ENCODE measurements around the gene SLC22A5. TPM values are rescaled to one million over a fixed set of nuclear protein-coding genes. Genes with fewer than 3 reads are reported as not detected.
A peak's percentile ranks its signal among the peaks of the same experiment; 100 is the strongest.

The SLC22A5 gene
- total RNA-seq, 3 donors from 2014 or later: 6.6 to 31.5 (median 23.3) TPM

GRCh38 chr5:132389585-132390286, 20.2 kb downstream of the SLC22A5 start:
- H3K4me1 ChIP-seq: peaks cover 21 to 42% of the 10 kb centered on the region in 2 donors
- intact Hi-C loops (cut with DNase I; ENCODE audit: low total_unique reads): loop anchor here (5.0 kb wide), 1 partner anchor 108 kb away; no protein-coding TSS in a partner anchor

GRCh38 chr5:132391247-132391646, 21.7 kb downstream of the SLC22A5 start:
- Histone ChIP-seq H3K27me3 (no peaks in the 10 kb centered on the region), H3K36me3 (no peaks in the 10 kb centered on the region), H3K4me1 (peaks cover 21 to 32% of the 10 kb centered on the region in 2 donors), H3K9me3 (no peaks in the 10 kb centered on the region), H3K4me3 (no peak overlapping the region), H3K27ac (no peak overlapping the region)
- TF ChIP-seq POLR2AphosphoS5 (IDR thresholded peaks at IDR 0.05) (no peak), POLR2A (IDR thresholded peaks at IDR 0.05) (no peak), CTCF (IDR thresholded peaks at IDR 0.05) (no peak)
- intact Hi-C loops (cut with DNase I; ENCODE audit: low total_unique reads): no loop called here
- DNase-seq (ENCODE audit: low spot score in 2 of 2): no peak

More at GRCh38 chr5:132389585-132390286, 20.2 kb downstream of the SLC22A5 start:
- Histone ChIP-seq H3K36me3 (no peaks in the 10 kb centered on the region), H3K27me3 (no peaks in the 10 kb centered on the region), H3K4me3 (no peak overlapping the region), H3K27ac (peak overlapping the region; percentile 96 to 97), H3K9me3 (no peaks in the 10 kb centered on the region)
- no peak for TF ChIP-seq POLR2A (IDR thresholded peaks at IDR 0.05)
- TF ChIP-seq POLR2AphosphoS5 (IDR thresholded peaks at IDR 0.05): peak; percentile 59 to 74 (median 60)
- peak; percentile 82 to 92 for DNase-seq (ENCODE audit: low spot score in 2 of 2)

GRCh38 chr5:132391870-132392269, 22.4 kb downstream of the SLC22A5 start:
- TF ChIP-seq POLR2A (IDR thresholded peaks at IDR 0.05) (no peak), POLR2AphosphoS5 (IDR thresholded peaks at IDR 0.05) (no peak), CTCF (IDR thresholded peaks at IDR 0.05) (no peak)
- peaks cover 19 to 26% of the 10 kb centered on the region in 2 donors for H3K4me1 ChIP-seq
- no peak for DNase-seq (ENCODE audit: low spot score in 2 of 2)
- intact Hi-C loops (cut with DNase I; ENCODE audit: low total_unique reads): no loop called here
- H3K36me3 ChIP-seq: no peaks in the 10 kb centered on the region
- H3K4me3 ChIP-seq: no peak overlapping the region
- H3K9me3 ChIP-seq: no peaks in the 10 kb centered on the region
- no peak overlapping the region for H3K27ac ChIP-seq
- no peaks in the 10 kb centered on the region for H3K27me3 ChIP-seq

- no peak for DNase-seq (ENCODE audit: low spot score in 2 of 2)
- Histone ChIP-seq H3K4me3 (no peak overlapping the region), H3K27ac (no peak overlapping the region), H3K9me3 (no peaks in the 10 kb centered on the region), H3K36me3 (no peaks in the 10 kb centered on the region), H3K4me1 (peaks cover 16 to 20% of the 10 kb centered on the region in 2 donors), H3K27me3 (no peaks in the 10 kb centered on the region)
- TF ChIP-seq POLR2A (IDR thresholded peaks at IDR 0.05): no peak
- TF ChIP-seq POLR2AphosphoS5 (IDR thresholded peaks at IDR 0.05): no peak
- no peak for TF ChIP-seq CTCF (IDR thresholded peaks at IDR 0.05)
- intact Hi-C loops (cut with DNase I; ENCODE audit: low total_unique reads): no loop called here
These were observed 22.9 kb downstream of the SLC22A5 start for GRCh38 chr5:132392411-132392810.

- Histone ChIP-seq H3K9me3 (no peaks in the 10 kb centered on the region), H3K4me3 (no peak overlapping the region), H3K27ac (no peak overlapping the region), H3K4me1 (peaks cover 12 to 15% of the 10 kb centered on the region in 2 donors), H3K36me3 (no peaks in the 10 kb centered on the region), H3K27me3 (no peaks in the 10 kb centered on the region)
- DNase-seq (ENCODE audit: low spot score in 2 of 2): no peak
- intact Hi-C loops (cut with DNase I; ENCODE audit: low total_unique reads): no loop called here
- TF ChIP-seq CTCF (IDR thresholded peaks at IDR 0.05) (no peak), POLR2AphosphoS5 (IDR thresholded peaks at IDR 0.05) (no peak), POLR2A (IDR thresholded peaks at IDR 0.05) (no peak)
These were observed 23.7 kb downstream of the SLC22A5 start for GRCh38 chr5:132392978-132393825.

All from breast epithelium (tissue), 4 donors.